GM23248 (cell line): ENCODE results near the gene NAT9.

Source experiments
- EZH2 ChIP-seq: fragments of 200-600 bp; sonication (generic); IDR thresholded peaks from 2 replicates; pipeline ENCODE4 v1.6.1; 2018; ENCODE audit warnings: antibody characterized with exemption, mild to moderate bottlenecking; ENCODE audit not compliant: insufficient read depth, poor library complexity, severe bottlenecking
- EZH2phosphoT487 ChIP-seq: fragments of 200-600 bp; sonication (generic); IDR thresholded peaks from 2 replicates; pipeline ENCODE4 v1.6.1; 2018; ENCODE audit warnings: antibody characterized with exemption, moderate library complexity, mild to moderate bottlenecking, low read depth; ENCODE audit not compliant: insufficient read depth

GRCh38 chr17:74732042-74732867, 43.9 kb downstream of the NAT9 start:
- TF ChIP-seq EZH2 (no peak), EZH2phosphoT487 (no peak)
